Measurements from ENCODE around the gene PRKACA.

The PRKACA gene

GRCh38 chr19:14117668-14118164 is at the start of gene PRKACA:
Gene PRKACA (minus strand): TSS chr19:14117762. CDS start chr19:14117547, 215 bp downstream.
- peak; percentile 97 to 98 for DNase-seq

DNA sequence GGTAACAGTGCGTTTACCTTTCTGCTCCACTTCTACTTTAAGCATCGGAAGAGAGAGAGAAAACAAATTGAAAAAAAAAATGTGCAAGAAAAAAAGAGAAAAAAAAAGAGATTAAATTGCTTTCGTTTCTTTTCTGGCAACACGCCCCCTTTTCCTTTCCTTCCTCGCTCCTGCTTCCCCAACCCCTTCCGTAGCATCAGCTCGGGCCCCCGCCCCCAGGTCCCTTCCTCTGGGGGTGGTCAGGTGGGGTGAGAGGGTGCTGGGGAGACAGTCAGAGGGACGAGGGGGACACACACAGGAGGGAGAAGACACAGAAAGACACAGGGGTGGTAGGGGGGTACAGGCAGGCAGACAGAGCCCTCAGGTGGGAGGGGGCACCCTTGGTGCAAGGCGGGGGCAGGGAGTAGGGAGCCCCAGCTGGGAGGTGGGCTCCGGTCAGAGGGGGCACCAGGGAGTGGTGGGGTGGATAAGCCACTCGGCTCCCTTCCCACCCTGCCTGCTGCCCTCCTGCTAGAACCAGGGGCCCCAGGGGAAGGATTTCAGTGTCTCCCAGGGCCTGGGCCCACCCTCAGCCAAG is 49.5 kb upstream of the PRKACA start:
- DNase-seq = no peak

DNA sequence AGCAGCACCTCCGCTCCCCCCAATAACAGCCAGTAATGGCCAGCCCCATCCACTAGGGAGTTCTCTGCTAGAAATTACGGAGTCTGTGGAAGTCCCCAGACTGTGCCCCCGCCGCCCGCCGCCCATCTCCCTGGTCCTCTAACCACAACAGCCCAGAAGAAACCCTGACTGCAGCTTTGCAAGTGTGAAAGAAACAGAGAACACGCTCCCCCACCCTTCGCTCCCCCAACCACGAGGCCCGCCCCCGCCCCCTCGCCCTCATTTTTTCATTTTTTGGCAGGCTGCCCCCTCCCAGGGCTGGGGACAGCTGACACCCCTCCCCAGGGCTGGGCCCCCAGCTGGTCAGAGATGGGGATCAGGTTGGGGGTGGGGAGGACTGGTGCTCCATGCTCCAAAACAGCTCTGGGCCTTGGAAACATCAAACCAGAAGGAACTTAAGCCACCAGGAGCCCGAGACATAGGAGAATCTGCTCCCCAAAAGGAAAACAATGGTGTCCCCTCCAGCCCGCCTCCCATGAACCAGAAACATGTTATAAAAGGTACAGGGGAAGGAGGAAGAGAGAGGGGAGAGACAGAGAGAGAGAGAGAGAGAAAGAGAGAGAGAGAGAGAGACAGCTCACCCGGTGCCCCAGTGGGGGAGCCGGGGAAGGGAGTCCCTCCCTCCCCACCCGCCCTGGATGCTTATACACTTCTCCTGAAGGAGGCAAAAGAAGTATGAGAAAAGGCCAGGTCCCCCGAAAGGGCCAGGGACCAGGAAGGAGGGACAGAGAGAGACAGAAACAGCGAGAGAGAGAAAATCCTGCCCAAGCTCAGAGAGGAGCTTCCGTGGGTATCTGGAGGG is 48.6 kb upstream of the PRKACA start:
- no peak for DNase-seq

DNA sequence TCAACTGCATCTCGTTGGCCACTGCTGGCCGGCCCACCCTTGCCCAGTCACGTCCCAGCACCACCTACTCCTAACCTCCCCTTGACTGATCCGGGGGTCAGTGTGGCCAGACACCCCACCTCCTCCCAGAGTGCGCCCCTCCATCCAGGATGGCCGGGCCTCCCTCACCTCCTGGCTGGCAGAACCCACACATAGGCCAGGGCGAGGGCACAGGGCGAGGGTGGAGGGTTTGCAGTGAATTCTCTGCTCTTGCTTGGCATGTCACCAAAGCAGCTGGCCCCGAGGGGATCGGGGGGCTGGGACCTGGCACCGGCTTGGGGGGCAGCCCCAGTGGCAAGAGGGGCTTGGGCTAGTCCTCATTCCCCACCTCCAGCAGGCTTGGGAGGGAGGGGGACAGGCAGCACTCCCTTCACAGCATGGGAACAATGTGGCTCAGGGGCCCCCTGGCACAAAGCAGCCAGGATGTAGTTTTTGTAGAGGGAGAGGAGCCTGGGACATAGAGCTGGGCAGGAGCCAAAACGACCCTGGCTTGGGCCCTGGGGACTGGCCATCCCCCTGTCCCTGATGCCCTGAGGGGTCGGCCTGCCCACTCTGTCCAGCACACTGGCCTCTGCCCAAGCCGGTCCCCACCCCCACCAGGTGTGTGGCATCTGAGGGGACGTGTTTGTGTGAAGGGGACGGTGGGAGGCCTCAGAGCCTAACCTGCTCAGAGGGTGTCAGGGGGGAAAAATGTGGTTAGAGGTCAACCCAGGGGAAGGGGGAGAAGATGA is 47.3 kb upstream of the PRKACA start:
- no peak for DNase-seq

DNA sequence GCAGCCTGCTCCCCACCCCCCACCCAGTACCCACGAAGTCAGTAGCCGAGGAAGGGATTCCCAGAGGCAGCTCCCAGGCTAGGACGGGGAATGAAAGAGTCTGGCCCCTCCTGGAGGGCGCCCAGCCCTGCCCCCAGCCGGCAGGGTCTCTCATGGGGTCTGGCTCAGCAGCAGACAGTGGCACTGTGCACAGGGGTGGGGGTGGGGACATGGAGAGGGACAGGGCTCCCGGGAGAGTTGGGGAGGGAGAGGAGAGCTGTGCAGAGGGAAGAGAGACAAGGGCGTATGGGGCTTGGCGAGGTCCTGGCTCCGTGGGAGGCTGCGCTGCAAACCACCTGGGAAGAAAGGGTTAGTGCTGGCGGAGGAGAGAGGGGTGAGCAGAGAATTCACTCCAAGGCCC is 46.5 kb upstream of the PRKACA start:
- no peak for DNase-seq

DNA sequence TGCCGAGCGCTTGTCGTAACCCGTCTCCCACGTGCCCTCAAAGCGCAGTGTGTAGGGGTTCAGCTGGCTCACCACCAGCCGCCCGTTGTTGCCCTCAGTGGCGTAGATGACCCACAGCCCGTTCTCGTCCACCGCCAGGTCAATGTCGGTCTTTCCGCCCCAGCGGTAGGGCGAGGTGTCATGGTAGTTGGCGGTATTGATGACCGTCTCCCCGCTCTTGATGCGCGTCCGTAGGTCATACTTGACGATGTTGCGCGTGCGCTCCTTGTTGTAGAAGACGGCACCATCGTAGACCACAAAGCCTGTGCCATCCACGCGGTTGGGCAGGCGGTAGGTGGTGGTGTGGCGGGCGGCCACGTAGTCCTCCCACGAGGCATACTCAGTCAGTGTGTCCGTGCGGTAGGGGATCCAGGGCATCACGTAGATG is 45.3 kb upstream of the PRKACA start:
- DNase-seq = no peak

- no peak for DNase-seq
Measured at GRCh38 chr19:14161305-14161704, 43.7 kb upstream of the PRKACA start.

DNA sequence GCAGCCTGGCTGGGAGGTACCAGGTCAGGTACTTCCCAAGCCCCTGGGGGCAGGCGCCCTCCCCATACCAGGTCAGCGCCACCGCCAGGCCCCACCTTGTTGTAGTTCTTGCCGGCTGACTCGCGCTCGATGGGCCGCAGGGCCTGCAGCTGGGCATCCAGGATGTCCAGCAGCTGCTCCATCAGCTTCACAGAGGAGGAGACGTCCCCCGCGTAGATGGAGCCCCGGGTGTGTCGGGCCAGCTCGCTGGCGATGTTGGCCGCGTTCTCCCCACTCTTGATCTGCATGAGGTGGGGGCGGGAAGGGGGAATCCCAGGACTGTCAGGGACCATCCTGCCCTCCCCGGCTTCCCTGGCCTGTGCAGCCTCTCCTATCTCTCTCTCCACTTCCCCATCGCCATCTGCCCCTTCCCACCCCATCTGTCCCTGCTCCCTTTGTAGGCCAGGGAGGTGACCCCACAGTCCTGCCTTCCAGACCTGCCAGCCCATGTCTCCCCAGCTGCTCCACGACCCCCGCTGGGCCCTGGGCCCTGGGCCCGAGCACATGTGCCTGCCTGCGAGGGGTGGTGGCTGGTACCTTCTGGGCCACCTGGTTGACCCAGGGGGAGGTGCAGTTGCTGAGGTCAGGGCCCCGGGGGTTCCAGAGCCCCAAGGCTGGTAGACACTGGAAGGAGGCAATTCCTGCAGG is 42.6 kb upstream of the PRKACA start:
- DNase-seq = no peak

GRCh38 chr19:14159059-14159458 is 41.5 kb upstream of the PRKACA start:
- DNase-seq = no peak

GRCh38 chr19:14158276-14159023 is 40.9 kb upstream of the PRKACA start:
- no peak for DNase-seq

- DNase-seq = no peak
Measured at GRCh38 chr19:14156971-14157717, 39.6 kb upstream of the PRKACA start.

DNA sequence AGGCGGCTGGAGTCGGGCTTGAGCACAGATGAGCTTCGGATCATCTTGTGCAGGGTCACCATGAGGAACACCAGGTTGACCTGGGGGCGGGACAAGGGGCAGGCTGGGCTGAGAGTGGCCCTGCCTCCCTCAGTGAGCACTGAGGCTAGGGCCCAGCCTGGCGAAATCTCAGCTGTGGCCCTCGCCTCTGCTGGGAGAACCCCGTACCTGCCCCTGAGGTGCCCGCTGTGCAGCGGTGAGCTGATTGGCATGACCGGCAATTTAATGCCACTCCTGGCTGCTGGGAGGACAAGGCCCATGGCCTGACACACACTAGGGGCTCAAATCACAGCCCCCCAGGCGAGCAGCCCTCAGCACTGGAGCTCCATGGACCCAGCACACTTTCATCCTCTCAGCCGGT is 38.6 kb upstream of the PRKACA start:
- no peak for DNase-seq

DNA sequence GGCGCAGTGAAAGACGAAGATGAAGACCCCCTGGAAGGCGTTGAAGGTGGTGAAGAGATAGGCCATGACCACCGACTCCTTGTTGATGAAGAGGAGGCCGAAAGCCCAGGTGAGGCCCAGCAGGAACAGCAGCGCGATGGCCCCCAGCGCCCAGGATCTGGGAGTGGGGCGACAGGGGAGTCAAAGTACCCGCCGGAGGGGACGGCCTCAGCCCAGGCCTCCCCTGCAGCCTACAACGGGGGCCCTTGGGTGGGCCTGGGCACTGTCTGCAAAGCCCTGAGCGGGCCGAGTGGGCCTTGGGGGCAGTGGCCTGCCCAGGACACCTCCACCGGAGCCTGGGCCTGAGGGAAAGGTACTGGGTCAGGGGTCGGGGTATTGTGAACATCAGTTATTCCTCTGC is 37.8 kb upstream of the PRKACA start:
- DNase-seq = no peak

DNA sequence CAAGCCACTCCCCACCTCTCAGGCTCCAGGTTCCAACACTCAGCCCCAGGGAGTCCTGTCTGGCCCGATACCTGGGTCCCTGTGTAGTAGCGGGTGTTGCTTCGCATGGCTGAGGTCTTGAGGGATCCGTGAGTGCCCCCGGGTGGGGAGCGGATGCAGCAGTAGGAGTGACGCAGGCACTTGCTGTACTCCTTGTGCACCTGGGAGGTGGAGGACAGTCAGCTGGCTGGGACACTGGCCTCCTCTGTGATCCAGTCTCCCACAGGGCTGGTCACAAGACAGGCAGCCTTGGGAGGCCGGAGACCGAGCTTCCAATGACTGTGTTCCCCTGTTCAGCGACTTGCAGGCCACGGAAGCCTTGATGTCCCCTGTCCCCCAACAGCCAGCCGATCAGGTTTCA is 35.2 kb upstream of the PRKACA start:
- no peak for DNase-seq

GRCh38 chr19:14150770-14151661 is 33.5 kb upstream of the PRKACA start:
- DNase-seq = no peak

- no peak for DNase-seq
Measured at GRCh38 chr19:14150041-14150769, 32.6 kb upstream of the PRKACA start.

DNA sequence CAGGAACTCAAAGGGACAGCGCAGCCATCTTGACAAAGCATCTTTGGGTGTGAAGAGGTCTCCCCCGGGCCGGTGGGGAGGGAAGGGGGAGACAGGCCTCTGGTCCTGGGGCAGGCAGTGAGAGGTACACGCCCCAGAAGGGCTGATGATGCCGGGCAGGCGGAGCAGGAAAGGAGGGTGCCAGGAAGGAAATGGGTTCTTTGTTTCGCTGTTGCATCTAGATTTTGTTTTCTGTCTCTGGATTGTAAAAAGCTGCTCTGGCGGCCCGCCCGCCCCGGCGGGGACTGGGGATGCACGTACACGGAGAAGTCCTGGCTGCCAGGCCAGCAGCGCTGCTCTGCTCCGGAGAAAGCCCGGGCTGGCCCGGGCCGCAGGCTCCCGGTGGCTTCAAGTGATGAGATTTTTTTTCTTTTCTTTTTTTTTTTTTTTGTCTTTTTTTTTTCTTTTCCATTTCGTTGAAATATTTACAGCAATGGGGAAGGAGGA is 32.0 kb upstream of the PRKACA start:
- DNase-seq = peak; percentile 54

DNA sequence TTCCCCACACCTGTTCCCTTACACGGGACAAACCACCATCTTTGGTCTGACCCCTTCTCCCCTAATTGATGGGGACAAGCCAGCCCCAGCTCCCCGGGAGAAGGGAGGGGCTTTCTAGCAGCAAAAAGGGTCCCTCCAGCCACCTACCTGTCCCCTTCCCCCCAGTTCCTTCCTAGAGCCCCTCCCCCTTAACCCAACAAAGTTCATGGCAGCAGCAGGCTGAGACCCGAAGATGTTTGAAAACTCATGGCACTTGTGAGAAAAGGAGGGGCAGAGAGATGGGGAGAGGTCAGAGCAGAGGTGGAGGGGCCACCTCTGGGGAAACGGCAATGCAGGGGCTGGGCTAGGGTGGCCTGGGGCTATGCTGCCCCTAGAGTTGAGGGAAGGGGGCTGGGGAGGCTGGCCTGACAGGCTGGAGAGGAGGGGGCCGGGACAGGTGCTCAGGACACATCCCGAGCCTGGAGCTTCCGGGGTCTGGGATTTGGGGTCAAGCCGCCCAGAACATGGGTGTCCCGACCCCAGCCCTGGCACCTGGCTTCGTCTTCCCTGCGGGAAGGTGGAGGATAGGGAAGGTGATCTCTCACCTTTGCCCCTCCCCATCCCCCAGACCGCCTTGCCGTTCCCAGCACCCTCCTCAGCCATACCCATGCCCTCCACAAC is 31.3 kb upstream of the PRKACA start:
- no peak for DNase-seq

All from stimulated activated CD4-positive, alpha-beta T cell treated with anti-CD3 and anti-CD28 coated beads, Interleukin-2, amount 100 ng/mL, for 24 hours (primary cell).